ENCODE results near the gene CPHXL.

Gene CPHXL

GRCh38 chr16:75761108-75761507, 34.8 kb upstream of the CPHXL start:
- no peak for DNase-seq (ENCODE audit: low read depth in 1 of 2, low spot score in 1 of 2)
- H3K27ac ChIP-seq (replicated peaks) = no peak overlapping the region
- no peak for TF ChIP-seq GABPA (IDR thresholded peaks at IDR 0.05; ENCODE audit: low read depth)
- TF ChIP-seq REST (IDR thresholded peaks at IDR 0.05; ENCODE audit: insufficient replicate concordance, low read depth) = no peak
- TF ChIP-seq CTCF (IDR thresholded peaks at IDR 0.05; ENCODE audit: insufficient read depth, low read length) = no peak
- no peak for TF ChIP-seq SPI1 (IDR thresholded peaks at IDR 0.05; ENCODE audit: borderline replicate concordance, low read depth)
- TF ChIP-seq POLR2AphosphoS5 (IDR thresholded peaks at IDR 0.05; ENCODE audit: low read depth) = no peak
- H3K4me3 ChIP-seq (replicated peaks; ENCODE audit: insufficient read depth, low read length) = no peak overlapping the region
- no peaks in the 10 kb centered on the region for H3K27me3 ChIP-seq (ENCODE audit: insufficient read depth, poor library complexity, severe bottlenecking)

- Histone ChIP-seq H3K4me3 (replicated peaks; ENCODE audit: insufficient read depth, low read length) (no peak overlapping the region), H3K27me3 (ENCODE audit: insufficient read depth, poor library complexity, severe bottlenecking) (no peaks in the 10 kb centered on the region), H3K27ac (replicated peaks) (no peak overlapping the region)
- TF ChIP-seq SPI1 (IDR thresholded peaks at IDR 0.05; ENCODE audit: borderline replicate concordance, low read depth) = no peak
- no peak for TF ChIP-seq CTCF (IDR thresholded peaks at IDR 0.05; ENCODE audit: insufficient read depth, low read length)
- TF ChIP-seq GABPA (IDR thresholded peaks at IDR 0.05; ENCODE audit: low read depth) = no peak
- TF ChIP-seq REST (IDR thresholded peaks at IDR 0.05; ENCODE audit: insufficient replicate concordance, low read depth) = no peak
- TF ChIP-seq POLR2AphosphoS5 (IDR thresholded peaks at IDR 0.05; ENCODE audit: low read depth) = no peak
- DNase-seq (ENCODE audit: low read depth in 1 of 2, low spot score in 1 of 2) = no peak
These were observed 33.8 kb upstream of the CPHXL start for GRCh38 chr16:75760018-75760519.

GRCh38 chr16:75758215-75758614, 31.9 kb upstream of the CPHXL start:
- no peak for DNase-seq (ENCODE audit: low read depth in 1 of 2, low spot score in 1 of 2)
- Histone ChIP-seq H3K27me3 (ENCODE audit: insufficient read depth, poor library complexity, severe bottlenecking) (no peaks in the 10 kb centered on the region), H3K4me3 (replicated peaks; ENCODE audit: insufficient read depth, low read length) (no peak overlapping the region), H3K27ac (replicated peaks) (no peak overlapping the region)
- no peak for TF ChIP-seq REST (IDR thresholded peaks at IDR 0.05; ENCODE audit: insufficient replicate concordance, low read depth)
- TF ChIP-seq CTCF (IDR thresholded peaks at IDR 0.05; ENCODE audit: insufficient read depth, low read length) = no peak
- no peak for TF ChIP-seq SPI1 (IDR thresholded peaks at IDR 0.05; ENCODE audit: borderline replicate concordance, low read depth)
- TF ChIP-seq POLR2AphosphoS5 (IDR thresholded peaks at IDR 0.05; ENCODE audit: low read depth) = no peak
- TF ChIP-seq GABPA (IDR thresholded peaks at IDR 0.05; ENCODE audit: low read depth) = no peak
